Heart left ventricle (tissue), 13 donors: Measurements from ENCODE around the gene MCCC2.

Experiments
- CTCF ChIP-seq, 12 donors: fragments of 200-600 bp; sonication (generic) in 4 of 12; IDR thresholded peaks; one replicate each; pipeline versions ENCODE4 v1.5.0 to v1.8.0; 2018 to 2022; ENCODE audit warnings: antibody characterized with exemption in 12 of 12, mild to moderate bottlenecking in 5 of 12
- POLR2A ChIP-seq, 2 donors: fragments of 450-650 bp; IDR thresholded peaks; one replicate each; pipeline ENCODE4 v1.6.1; 2017; ENCODE audit warnings: antibody characterized with exemption in 2 of 2, mild to moderate bottlenecking in 2 of 2, moderate library complexity in 2 of 2
- donor health status: ischemic (EF 13 %, LVEDD 7.1; RV severe dilation, severe dysfunction).
- donor health status: DM: no; HTN: yes; CAD: no.
- donor health status: DM: no; HTN: no; CAD: no.
- donor health status: ischemic (EF 25% LVEDD 6.9; RV normal size, moderate dysfunction).
- donor health status: ischemic (EF 25% LVEDD 5.7; RV mildly dilated, moderate dysfunction).
- donor health status: ischemic (EF 35%, LVEDD 5.7; RV mildly dilated, moderate dysfunction).
- donor health status: nonischemic (EF 11% LVEDD 7.7; RV severe dilation, severe dysfunction).
- donor health status: DM: yes; HTN: yes; CAD: no.
- donor health status: PGD.
- donor health status: ischemic (EF 29% LVEDD 5.4; RV normal size, mild dysfunction).
- donor health status: nonischemic (EF 23%, LVEDD 6.1; RV moderate dilation, normal function).

GRCh38 chr5:71564895-71565294 lies 22.2 kb upstream of the MCCC2 start:
- TF ChIP-seq POLR2A (IDR thresholded peaks at IDR 0.05) (no peak), CTCF (IDR thresholded peaks at IDR 0.05) (no peak)
